Heart left ventricle (tissue), 13 donors: ENCODE measurements around the gene PRR5.

Experiments used
- CTCF ChIP-seq, 12 donors: fragments of 200-600 bp; sonication (generic) in 4 of 12; IDR thresholded peaks; one replicate each; pipeline versions ENCODE4 v1.5.0 to v1.8.0; 2018 to 2022; ENCODE audit warnings: antibody characterized with exemption in 12 of 12, mild to moderate bottlenecking in 5 of 12
- POLR2A ChIP-seq, 2 donors: fragments of 450-650 bp; IDR thresholded peaks; one replicate each; pipeline ENCODE4 v1.6.1; 2017; ENCODE audit warnings: antibody characterized with exemption in 2 of 2, mild to moderate bottlenecking in 2 of 2, moderate library complexity in 2 of 2
- donor health status: ischemic (EF 13 %, LVEDD 7.1; RV severe dilation, severe dysfunction).
- donor health status: DM: no; HTN: yes; CAD: no.
- donor health status: DM: no; HTN: no; CAD: no.
- donor health status: ischemic (EF 25% LVEDD 6.9; RV normal size, moderate dysfunction).
- donor health status: ischemic (EF 25% LVEDD 5.7; RV mildly dilated, moderate dysfunction).
- donor health status: ischemic (EF 35%, LVEDD 5.7; RV mildly dilated, moderate dysfunction).
- donor health status: nonischemic (EF 11% LVEDD 7.7; RV severe dilation, severe dysfunction).
- donor health status: DM: yes; HTN: yes; CAD: no.
- donor health status: PGD.
- donor health status: ischemic (EF 29% LVEDD 5.4; RV normal size, mild dysfunction).
- donor health status: nonischemic (EF 23%, LVEDD 6.1; RV moderate dilation, normal function).

GRCh38 chr22:44697423-44698141 is 4.4 kb upstream of the PRR5 start:
- TF ChIP-seq CTCF (IDR thresholded peaks at IDR 0.05) (peak; percentile 85 to 97 (median 90)), POLR2A (IDR thresholded peaks at IDR 0.05) (no peak)
